HG03558 (cell line): Measurements from ENCODE around the gene PRKAG1.
A peak's percentile ranks its signal among the peaks of the same experiment; 100 is the strongest.
"Not testable (repeated sequence)": the region's sequence is repeated elsewhere in the genome, so short reads cannot be mapped to it uniquely, and the experiment has no call there.

Source experiments
- ATAC-seq: cut with Tn5 transposase; IDR thresholded peaks from one replicate; pipeline ENCODE4 v1.9.1; 2021; ENCODE audit warnings: moderate number of reproducible peaks; ENCODE audit not compliant: unreplicated experiment; ENCODE audit errors: extremely low read depth

PRKAG1 gene

DNA sequence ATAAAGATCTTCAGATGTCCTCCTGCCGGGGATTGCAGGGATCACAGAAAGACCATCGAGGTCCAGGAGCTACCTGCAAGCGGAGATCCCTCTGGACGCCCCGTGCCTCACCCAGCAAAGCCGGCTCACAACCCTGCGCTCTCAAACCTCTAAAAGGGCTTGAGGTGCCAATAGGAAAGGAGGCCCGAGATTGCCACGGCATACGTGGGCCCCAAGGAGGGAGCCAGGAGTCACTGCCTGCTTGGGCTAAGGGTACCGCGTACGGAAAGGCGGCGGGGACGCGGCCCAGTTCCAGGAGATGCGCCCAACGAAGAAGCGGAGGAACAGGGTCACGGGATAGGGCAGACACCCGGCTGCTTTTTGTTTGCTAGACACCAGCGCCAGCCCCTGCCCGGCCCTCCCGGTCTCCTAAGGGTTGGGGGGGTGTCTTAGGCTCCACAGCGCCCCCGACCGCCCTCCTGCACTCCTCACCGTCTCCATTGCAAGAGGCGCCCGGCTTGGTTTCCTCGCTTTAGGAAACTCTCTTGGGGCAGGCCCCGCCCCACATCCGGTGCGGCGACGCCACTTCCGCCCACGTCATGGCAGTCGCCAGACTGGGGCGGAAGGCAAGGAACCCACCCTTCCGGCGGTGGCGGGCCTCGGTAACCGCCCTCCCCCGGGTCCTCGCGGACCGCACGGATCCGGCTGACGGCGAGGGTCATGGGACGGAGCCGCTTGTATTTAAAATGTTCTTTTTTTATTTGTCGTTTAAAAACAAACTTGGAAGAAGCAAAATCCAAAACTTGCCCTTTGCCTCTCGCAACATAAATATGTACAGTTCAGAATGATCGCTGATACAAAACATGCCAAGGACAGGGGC is at the start of gene PRKAG1:
TSS of gene PRKAG1 (minus strand) at position 516 of the 859 bp plus-strand sequence. CDS start at position 480, 36 bp downstream.
- ATAC-seq, result peak; percentile 84

DNA sequence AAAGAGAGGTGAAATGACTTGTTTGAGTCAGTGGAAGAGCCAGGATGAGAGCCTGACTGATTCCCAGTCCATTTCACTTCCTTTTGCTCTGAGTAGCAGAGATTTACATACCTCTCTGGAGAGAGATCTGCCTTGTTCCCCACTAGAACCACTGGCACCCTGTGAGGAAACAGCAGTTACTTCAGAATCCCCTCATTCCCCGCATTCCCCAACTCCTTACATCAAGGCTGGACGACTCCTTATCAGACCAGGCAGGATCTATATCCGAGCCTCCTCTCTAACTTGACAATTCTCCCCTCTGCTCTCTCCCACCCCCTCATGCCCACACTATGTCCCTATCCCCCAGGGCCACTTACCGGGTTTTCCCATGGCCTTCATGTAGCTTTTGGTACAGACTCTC is 47.5 kb upstream of the PRKAG1 start:
- no peak for ATAC-seq

DNA sequence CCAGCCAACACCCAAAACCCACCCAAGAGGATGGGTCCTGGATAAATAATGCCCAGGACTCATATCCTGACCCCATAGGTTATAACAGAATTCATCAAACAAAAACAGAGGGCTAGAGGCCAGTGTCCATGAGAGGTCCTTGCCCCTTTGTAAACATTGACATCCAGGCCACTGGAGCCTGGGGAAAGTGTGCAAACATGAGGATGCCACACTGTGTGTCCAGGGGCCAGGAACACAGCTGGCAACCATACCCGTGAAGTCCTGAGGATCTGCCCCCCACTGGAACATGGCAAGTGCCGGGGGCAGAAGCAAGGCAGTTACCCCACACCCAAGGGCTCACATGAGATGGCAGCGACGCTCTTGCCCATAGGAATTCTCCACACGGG is 46.2 kb upstream of the PRKAG1 start:
- ATAC-seq, result no peak

DNA sequence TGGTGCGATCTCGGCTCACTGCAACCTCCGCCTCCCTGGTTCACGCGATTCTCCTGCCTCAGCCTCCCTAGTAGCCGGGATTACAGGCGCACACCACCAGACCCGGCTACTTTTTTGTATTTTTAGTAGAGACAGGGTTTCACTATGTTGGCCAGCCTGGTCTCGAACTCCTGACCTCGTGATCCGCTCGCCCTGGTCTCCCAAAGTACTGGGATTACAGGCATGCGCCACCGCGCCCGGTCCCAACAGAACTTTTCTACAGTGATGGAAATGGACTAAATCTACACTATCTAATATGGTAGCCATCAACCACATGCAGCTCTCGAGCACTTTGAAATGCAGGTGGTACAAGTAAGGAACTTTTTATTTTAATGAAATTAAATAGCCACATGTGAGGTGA is 43.3 kb upstream of the PRKAG1 start:
- ATAC-seq, result not testable (repeated sequence)

- ATAC-seq, result no peak
These were observed 42.6 kb upstream of the PRKAG1 start for GRCh38 chr12:49061157-49061650.

DNA sequence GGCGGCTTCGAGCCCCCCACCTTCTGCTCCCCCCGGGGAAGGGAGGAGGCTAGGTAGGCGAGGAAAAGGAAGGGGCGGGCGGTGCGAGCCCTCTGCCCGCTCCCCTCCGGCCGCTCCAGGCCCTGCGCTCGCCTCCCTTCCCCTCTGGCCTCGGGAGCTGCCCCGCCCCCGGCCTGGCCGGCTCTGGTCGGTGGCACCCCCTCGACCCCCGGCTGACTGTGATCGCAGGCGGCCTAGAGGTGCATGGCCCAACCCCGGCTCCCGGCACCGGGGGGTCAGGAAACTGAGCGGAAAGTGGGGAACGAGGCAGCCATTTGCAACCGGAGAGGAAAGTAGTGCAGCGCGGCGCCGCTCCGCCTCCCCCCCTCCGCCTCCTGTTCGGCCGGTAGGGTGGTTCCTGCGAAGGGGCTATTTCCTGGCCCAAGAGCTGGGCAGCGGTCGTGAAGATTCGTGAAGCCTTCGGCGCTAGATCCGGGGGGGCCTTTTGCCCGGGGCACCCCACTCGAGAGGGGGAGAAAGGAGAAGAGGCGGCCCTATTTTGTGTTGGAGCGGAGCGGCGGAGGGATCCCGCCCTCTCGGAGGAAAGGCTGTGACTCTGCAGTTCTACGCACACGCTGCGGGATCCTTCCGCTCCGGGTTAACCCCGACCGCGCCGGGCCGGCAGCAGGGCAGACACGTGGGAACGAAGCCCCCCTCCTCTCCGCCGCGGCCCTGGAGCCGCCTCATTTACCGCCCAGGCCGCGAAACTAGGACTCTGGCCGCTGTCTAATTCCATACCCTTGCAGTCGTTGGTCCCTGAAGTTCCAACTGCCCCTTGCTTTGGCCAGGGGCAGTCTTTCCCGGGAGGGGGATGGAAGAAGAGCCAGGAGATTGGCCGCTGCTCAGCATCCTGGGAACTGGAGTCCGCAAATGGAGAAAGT is 41.9 kb upstream of the PRKAG1 start, which contains the start of gene KMT2D:
TSS of gene KMT2D (minus strand) at position 558 of the 920 bp plus-strand sequence. CDS start 5,470 bp downstream, outside the sequence.
- no peak for ATAC-seq

DNA sequence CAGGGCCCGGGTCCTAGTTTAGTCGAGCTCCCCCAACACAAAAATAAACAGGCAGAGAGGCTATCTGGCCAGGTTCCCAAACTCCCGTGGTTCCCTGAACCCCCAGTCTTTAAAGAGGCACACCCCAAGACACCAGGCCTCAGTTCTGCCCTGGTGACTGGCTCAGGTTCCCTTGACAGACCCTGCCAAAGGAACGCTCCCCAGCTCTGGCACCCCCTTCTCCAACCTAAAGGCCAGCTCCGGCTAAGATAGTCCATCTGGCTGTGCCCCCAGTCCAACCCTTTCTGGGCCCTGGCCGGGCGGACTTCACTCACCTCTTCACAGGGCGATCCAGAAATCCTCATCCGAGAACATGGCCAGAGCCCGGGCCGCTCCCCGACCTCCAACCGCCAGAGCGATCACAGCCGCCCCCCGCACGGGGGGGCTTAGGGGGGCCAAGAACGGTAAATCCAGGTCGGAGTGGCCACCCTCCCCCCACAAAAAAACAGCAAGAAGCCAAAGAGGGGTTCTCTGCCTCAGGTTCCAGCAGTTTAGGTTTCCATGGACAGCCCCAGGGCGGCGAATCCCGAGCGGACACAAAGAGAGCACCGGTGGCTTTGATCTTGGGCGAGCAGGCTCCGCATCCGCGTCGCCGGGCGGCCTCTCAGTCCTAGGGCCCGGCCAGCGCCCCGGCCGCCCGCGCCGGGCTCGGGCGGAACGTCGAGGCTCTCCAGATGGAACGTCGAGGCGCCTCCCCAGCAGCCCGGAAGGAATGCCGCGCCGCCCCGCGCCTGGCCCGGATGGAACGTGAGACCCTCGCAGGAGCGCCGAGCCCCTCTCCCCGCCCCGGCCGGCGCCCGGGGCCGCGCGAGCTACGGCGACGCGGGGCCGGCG is 41.0 kb upstream of the PRKAG1 start:
- ATAC-seq, result no peak

GRCh38 chr12:49059045-49059298 is 40.4 kb upstream of the PRKAG1 start:
- no peak for ATAC-seq

GRCh38 chr12:49058366-49059044 is 39.9 kb upstream of the PRKAG1 start:
- no peak for ATAC-seq

- no peak for ATAC-seq
These were observed 39.3 kb upstream of the PRKAG1 start for GRCh38 chr12:49057888-49058287.

GRCh38 chr12:49055978-49056754 is 37.6 kb upstream of the PRKAG1 start:
- ATAC-seq, result no peak

GRCh38 chr12:49055092-49055491 is 36.5 kb upstream of the PRKAG1 start:
- no peak for ATAC-seq

- no peak for ATAC-seq
These were observed 35.9 kb upstream of the PRKAG1 start for GRCh38 chr12:49054524-49054923.

DNA sequence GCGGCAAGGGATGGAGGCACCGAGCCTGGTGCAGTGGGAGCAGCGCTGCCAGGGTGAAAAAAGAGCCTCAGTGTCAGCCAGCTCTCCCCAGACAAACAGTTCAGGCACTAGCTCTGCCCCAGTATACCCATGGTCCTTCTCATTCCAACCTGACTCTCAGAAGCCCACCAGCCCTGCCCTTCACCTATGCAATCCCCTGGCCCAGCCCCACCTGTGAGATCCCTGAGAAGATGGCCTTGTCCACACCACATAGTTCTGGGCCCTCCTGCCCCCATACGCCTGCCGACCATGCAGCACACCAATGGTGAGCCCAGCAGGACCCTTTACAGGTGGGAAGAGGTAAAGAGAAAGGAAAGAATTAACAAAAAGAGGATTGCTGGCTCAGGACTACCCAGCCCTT is 35.5 kb upstream of the PRKAG1 start:
- ATAC-seq, result no peak

GRCh38 chr12:49052451-49053208 is 34.1 kb upstream of the PRKAG1 start:
- no peak for ATAC-seq

- no peak for ATAC-seq
These were observed 33.3 kb upstream of the PRKAG1 start for GRCh38 chr12:49051777-49052438.

GRCh38 chr12:49051373-49051764 is 32.8 kb upstream of the PRKAG1 start:
- no peak for ATAC-seq
